ENCODE results near the gene SPDL1. TPM values are rescaled to one million over a fixed set of nuclear protein-coding genes. Genes with fewer than 3 reads are reported as not detected.

SPDL1 gene
- total RNA-seq, 1 donor from 2014 or later: 10.8 TPM

GRCh38 chr5:169595172-169595820 is 11.7 kb downstream of the SPDL1 start:
- DNase-seq (ENCODE audit: low read depth) (no peak), FAIRE-seq (no peak)
- Histone ChIP-seq H3K4me3 (ENCODE audit: low read depth, low read length) (no peak overlapping the region), H3K27me3 (ENCODE audit: control insufficient read depth, insufficient read depth, low read length) (no peaks in the 10 kb centered on the region), H3K36me3 (ENCODE audit: control insufficient read depth, insufficient read depth, low read length) (peaks cover 1% of the 10 kb centered on the region)
- TF ChIP-seq CTCF (IDR thresholded peaks at IDR 0.05; ENCODE audit: insufficient read depth, low read length, severe bottlenecking): no peak

GRCh38 chr5:169599451-169599850 is 15.9 kb downstream of the SPDL1 start:
- H3K36me3 ChIP-seq (ENCODE audit: control insufficient read depth, insufficient read depth, low read length): peaks cover 4% of the 10 kb centered on the region
- no peak for DNase-seq (ENCODE audit: low read depth)
- TF ChIP-seq CTCF (IDR thresholded peaks at IDR 0.05; ENCODE audit: insufficient read depth, low read length, severe bottlenecking): no peak
- no peak overlapping the region for H3K4me3 ChIP-seq (ENCODE audit: low read depth, low read length)
- FAIRE-seq: no peak
- H3K27me3 ChIP-seq (ENCODE audit: control insufficient read depth, insufficient read depth, low read length): no peaks in the 10 kb centered on the region

- Histone ChIP-seq H3K36me3 (ENCODE audit: control insufficient read depth, insufficient read depth, low read length) (peaks cover 4% of the 10 kb centered on the region), H3K4me3 (ENCODE audit: low read depth, low read length) (no peak overlapping the region), H3K27me3 (ENCODE audit: control insufficient read depth, insufficient read depth, low read length) (no peaks in the 10 kb centered on the region)
- TF ChIP-seq CTCF (IDR thresholded peaks at IDR 0.05; ENCODE audit: insufficient read depth, low read length, severe bottlenecking): no peak
- no peak for FAIRE-seq
- DNase-seq (ENCODE audit: low read depth): no peak
These were observed 19.0 kb downstream of the SPDL1 start for GRCh38 chr5:169602535-169602934.

- no peak for TF ChIP-seq CTCF (IDR thresholded peaks at IDR 0.05; ENCODE audit: insufficient read depth, low read length, severe bottlenecking)
- Histone ChIP-seq H3K27me3 (ENCODE audit: control insufficient read depth, insufficient read depth, low read length) (no peaks in the 10 kb centered on the region), H3K36me3 (ENCODE audit: control insufficient read depth, insufficient read depth, low read length) (peaks cover 3% of the 10 kb centered on the region), H3K4me3 (ENCODE audit: low read depth, low read length) (no peak overlapping the region)
- DNase-seq (ENCODE audit: low read depth): no peak
- FAIRE-seq: no peak
These were observed 22.7 kb downstream of the SPDL1 start for GRCh38 chr5:169606279-169606678.

GRCh38 chr5:169607882-169608281 is 24.3 kb downstream of the SPDL1 start:
- H3K27me3 ChIP-seq (ENCODE audit: control insufficient read depth, insufficient read depth, low read length): no peaks in the 10 kb centered on the region
- no peak overlapping the region for H3K4me3 ChIP-seq (ENCODE audit: low read depth, low read length)
- no peak for FAIRE-seq
- TF ChIP-seq CTCF (IDR thresholded peaks at IDR 0.05; ENCODE audit: insufficient read depth, low read length, severe bottlenecking): no peak
- H3K36me3 ChIP-seq (ENCODE audit: control insufficient read depth, insufficient read depth, low read length): no peaks in the 10 kb centered on the region
- DNase-seq (ENCODE audit: low read depth): no peak

- no peaks in the 10 kb centered on the region for H3K36me3 ChIP-seq (ENCODE audit: control insufficient read depth, insufficient read depth, low read length)
- TF ChIP-seq CTCF (IDR thresholded peaks at IDR 0.05; ENCODE audit: insufficient read depth, low read length, severe bottlenecking): no peak
- DNase-seq (ENCODE audit: low read depth): no peak
- H3K4me3 ChIP-seq (ENCODE audit: low read depth, low read length): no peak overlapping the region
- FAIRE-seq: no peak
- H3K27me3 ChIP-seq (ENCODE audit: control insufficient read depth, insufficient read depth, low read length): no peaks in the 10 kb centered on the region
These were observed 26.1 kb downstream of the SPDL1 start for GRCh38 chr5:169609716-169610115.

All from bronchial epithelial cell (primary cell).